COLO829 (cell line): ENCODE results near the gene IQCC.

Source experiments
- DNase-seq: peaks from one replicate; pipeline ENCODE4 v3.0.0; 2012; ENCODE audit warnings: low spot score

IQCC gene

DNA sequence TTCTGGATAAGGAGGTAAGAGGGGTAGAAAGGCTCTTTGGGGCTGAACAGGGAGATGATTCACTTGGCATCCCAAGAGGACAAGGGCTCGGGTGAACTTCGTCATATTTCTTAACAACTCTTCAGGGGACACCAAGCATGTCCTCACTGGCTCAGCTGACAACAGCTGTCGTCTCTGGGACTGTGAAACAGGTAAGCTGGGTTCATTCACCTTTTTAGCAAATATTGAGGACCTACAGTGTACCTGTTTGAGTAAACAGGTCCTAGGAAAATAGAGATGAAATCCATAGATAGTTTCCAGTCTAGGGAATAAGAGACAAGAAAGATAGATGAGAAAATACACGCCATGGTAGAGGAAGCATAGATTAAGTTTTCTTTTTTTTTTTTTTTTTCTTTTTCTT is 18.8 kb downstream of the IQCC start:
- no peak for DNase-seq

DNA sequence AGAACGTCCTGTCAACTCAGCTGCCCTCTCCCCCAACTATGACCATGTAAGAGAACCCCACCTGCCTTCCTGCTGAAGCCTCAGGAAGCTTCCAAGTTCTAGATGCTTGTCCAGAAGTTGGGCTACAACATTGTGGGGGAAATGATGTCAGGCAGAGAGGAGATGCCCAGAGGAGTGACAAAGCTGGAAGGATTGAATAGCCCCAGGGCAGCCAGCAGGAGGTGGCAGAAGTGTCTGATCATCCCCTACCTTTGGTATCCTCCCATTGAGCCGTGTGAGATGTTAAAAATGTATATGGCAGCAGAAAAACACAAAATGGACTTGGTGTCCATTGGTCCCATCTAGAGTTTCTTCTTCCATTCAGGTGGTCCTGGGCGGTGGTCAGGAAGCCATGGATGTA is 23.3 kb downstream of the IQCC start:
- DNase-seq, result no peak

DNA sequence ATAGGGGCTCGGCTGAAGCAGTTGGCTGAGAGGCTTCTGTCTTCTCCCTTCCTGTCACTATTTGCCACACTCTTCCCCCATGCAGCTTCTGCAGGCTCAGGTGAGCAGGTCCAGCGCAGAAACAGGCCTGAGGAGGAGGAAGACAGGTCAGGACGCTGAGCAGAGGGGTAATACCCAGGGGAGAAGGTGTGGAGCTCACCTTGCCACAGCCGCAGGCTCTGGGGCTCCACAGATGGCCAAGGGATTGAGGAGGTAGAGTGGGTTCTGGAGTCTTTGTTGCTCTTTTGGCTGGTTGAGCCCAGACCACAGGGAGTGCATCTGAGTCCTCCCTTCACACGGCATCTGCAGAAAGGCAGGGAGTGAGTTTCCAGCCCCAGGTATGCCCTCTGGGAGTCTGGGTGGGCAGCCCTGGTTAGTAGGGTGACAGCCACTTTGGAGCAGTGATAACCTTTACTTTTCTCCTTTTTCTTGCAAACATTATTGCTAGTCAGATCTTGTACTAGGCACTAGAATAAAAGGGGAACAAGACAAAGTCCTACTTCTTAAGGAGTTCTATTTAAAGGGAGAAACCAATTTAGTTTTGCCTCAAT is 26.5 kb downstream of the IQCC start:
- no peak for DNase-seq

DNA sequence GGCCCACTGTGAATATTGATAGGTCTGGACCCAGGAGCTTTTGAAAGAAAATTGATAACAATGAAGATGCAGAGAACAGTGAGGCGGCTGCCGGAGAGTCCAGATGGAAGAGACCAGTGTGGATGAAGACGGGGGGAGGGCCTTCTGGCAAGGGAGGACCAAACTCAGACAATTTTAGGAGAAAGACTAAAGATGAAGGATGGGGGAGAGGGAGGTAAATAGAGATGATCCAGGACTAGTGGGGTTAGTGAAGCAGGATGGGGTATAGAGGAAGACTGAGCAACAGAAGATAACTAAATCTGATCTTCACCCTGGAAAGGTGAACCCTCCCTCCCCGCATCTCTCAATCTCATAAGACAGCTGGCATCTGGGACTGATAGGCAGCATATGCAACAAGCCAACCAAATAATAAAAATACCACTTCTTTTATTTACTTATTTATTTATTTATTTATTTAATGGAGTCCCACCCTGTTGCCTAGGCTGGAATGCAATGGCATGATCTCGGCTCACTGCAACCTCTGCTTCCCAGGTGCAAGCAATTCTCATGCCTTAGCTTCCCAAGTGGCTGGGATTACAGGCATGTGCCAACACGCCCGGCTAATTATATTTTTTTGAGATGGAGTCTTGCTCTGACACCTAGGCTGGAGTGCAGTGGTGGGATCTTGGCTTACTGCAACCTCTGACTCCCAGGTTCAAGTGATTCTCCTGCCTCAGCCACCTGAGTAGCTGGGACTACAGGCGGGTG is 27.3 kb downstream of the IQCC start:
- DNase-seq, result no peak

DNA sequence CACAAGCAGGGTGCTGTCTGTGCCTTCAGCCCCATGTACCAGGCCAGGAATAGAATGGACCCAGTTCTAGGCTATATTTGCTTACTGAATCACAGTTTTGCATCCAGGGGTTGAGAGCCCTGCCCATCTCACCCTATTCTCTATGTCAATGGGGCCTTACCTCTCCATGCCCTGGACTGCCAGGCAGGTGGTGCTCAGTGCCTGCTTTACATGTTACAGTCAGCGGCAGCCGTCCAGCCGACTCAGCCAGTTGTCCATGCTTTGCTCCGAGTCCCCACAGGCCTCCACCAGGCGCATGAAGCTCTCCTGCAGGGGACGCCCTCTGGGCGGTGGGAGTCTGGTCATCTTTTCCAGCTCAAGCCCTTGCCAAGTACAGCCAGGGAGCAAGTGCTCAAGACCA is 29.3 kb downstream of the IQCC start:
- DNase-seq, result no peak

DNA sequence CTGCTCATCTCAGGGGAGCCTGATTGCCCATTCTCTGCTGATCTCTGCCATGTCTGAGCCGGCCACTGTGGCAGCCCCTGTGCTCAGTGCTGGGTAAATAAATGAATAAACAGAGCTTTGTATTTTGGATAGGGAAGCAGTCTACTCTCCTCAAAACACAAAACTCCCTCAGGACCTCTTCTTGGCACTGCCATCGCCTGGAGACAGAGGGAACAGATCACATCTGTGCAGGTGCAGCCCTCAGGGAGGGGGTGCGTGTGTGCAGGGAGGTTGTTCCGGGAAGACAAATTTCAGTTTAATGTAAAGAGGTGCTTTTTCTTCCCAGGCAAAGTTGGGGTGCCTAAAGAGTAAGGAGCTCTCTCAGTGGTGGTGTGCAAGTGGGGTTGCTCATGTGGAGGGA is 33.9 kb downstream of the IQCC start:
- no peak for DNase-seq

DNA sequence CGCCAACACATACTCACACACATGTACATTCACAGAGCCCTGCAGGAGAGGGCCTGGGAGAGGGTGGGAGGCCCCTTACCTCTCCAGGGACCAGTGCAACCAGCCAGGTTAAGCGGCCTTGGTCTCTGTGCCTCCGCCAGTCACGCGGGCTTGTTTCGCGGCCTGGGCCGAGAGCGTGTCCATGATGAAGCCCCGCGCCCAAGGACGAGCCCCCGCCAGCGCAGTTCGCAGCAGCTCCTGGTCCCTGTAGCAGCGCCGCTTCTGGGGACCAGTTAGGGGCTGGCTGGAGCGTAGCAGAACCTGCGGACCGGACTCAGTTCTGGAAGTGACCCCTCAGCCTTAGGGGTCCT is 34.3 kb downstream of the IQCC start:
- DNase-seq, result no peak

DNA sequence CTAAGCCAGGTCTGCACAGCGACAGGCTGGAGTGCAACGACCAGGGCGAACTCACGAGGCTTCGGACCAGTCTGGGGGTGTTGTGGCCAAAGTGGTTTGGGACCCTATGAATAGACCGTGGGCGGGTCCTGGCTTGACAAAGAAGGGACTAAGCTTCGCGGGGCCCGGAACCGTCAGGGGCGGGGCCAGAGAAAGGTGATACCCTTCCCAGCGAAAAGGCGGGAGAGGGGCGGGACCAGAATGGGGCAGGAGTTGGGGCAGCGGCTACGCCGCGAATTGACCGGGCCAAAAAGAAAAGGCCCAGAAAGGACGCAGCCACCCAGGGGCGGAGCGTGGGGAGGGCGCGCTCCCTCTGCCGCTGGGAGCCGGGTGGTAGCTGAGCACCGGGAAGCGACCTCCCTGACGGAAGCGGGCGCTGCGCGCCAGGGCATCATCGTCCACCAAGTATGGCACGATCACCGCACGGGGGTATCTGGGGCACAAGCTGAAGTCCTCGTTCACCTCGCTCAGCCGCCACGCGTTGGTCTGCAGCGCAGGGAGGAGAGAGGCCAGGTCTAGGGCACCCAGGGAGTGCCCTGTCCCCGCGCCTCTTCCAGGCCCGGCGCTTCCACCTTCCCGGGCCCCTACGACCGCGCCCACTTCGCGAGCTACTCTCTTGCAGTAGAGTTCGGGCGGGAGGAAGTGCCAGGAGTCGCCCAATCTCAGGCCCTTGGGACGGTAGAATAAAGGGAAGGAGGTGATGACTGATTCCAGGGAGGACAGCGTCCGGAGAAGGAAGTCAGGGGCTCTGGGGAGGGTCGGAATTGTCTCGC is 34.9 kb downstream of the IQCC start:
- no peak for DNase-seq

DNA sequence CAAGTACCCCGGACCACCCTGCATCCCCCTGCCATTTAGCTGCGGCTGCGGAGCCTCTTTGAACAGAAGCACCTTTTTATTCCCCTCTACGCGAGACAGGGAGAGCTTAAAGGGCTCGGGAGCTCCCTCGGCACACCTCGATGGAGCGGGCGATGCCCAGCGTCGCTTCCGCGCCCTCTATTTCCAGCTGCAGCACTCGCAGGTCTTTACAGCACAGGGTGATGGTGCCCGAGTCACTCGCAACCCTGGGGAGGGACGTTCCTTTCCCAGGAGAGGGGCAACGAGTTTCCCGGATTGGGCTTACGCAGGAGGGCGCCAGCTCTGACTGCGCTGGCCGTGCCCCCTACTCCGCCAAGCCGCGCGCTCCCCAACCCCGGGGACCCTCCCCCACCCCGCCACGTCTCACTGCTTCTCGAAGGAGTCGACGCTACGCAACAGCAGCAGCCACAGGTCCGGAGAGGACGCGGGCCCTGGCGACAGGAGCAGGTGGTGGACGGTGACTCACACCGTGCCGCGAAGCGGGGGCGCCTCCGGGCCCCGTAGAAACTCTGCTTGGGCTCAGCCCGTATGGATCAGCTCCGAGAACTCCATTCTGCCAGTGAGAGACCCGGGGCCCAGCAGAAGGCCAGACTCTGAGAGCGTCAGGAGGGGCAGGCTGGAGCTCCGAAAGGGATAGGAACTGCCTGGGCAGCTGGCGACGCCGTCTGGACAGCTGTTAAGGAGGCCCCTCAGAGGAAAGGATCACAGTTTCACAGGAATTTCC is 35.7 kb downstream of the IQCC start:
- DNase-seq, result no peak

DNA sequence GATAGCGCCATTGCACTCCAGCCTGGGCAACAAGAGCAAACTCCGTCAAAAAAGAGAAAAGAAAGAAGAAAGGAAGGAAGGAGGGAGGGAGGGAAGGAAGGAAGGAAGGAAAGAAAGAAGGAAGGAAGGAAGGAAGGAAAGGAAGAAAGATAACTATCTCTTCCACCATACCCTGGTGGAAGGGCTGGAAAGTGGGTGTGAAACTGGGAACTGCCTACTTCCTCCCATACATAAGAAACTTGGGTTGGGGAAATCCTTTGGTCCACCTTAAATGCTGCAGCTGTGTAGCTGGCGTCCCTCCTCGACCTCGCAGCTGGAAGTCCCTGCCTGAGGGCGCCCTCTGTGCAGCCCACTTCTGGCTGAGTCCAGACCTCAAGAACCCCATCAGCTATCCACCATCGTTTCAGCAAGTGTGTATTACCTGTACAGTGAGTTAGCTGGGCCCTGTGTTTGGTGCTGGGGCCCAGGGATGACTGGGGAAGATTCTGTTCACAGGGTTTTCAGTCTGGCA is 36.9 kb downstream of the IQCC start:
- no peak for DNase-seq

DNA sequence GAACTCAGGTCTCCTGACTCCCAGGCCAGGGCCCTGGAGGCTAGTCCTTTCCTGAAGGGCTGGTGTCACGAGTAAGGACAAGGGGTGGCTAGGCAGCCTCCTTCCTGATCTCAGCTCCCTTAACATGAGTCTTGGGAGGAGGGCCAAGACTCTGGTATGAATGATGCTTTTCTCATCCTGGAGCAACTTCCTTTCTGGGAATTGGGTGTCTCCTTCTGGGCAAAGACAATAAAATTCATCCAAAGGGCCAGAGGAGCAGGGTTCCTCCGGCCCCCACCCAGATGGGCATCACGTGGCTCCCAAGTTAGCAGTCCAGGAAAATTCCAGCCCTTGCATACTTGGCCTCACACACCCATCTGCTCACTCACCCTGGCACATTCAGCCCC is 41.4 kb downstream of the IQCC start, which contains the start of gene FAM167B:
Gene FAM167B, plus strand, starts transcription at position 335 of the 386 bp plus-strand sequence. CDS start 200 bp downstream, outside the sequence.
- DNase-seq, result peak; percentile 76

DNA sequence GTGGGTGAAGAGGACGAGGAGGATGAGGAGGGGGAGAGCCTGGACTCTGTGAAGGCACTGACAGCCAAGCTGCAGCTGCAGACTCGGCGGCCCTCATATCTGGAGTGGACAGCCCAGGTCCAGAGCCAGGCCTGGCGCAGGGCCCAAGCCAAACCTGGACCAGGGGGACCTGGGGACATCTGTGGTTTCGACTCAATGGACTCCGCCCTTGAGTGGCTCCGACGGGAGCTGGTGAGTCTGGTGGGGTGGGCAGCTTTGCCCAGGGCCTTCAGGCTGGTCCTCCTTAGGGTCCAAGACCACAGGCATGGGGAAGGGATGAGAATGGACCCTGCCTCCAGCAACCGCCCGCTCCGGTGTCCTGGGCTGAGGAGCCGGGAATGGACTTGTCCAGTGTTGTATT is 42.0 kb downstream of the IQCC start:
- DNase-seq, result no peak

DNA sequence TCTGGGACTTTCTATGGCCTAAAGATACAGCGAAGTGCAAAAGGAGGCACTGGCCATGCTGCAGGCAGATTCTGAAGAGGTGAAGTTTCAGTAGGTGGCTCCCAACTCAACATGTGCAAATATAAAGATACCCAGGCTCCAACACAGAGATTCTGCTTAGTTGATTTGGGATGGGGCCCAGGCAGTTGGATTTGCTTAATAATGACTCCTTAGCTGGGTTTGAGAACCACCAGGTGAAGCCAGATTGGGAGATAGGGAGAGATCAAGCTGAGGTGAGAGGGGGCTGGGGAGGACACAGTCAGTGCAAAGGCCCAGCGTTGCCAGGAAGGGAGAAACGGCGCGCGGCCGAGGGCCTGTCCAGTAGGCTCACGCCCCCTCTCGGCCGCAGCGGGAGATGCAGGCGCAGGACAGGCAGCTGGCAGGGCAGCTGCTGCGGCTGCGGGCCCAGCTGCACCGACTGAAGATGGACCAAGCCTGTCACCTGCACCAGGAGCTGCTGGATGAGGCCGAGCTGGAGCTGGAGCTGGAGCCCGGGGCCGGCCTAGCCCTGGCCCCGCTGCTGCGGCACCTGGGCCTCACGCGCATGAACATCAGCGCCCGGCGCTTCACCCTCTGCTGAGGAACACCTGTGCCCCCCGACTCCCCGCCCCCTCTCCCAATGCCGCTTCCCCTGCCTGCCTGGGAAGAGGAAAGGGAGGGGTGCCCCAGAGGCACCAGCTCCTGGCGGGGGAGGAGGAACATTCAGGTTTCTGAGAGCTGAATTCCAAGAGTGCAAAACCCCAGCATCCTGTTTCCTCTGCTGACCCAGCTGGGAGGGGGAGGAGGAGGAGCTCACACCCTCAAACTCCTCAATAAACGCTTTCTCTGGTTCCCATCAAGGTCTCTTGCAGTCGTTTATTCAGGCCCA is 42.8 kb downstream of the IQCC start:
- DNase-seq, result peak; percentile 64

DNA sequence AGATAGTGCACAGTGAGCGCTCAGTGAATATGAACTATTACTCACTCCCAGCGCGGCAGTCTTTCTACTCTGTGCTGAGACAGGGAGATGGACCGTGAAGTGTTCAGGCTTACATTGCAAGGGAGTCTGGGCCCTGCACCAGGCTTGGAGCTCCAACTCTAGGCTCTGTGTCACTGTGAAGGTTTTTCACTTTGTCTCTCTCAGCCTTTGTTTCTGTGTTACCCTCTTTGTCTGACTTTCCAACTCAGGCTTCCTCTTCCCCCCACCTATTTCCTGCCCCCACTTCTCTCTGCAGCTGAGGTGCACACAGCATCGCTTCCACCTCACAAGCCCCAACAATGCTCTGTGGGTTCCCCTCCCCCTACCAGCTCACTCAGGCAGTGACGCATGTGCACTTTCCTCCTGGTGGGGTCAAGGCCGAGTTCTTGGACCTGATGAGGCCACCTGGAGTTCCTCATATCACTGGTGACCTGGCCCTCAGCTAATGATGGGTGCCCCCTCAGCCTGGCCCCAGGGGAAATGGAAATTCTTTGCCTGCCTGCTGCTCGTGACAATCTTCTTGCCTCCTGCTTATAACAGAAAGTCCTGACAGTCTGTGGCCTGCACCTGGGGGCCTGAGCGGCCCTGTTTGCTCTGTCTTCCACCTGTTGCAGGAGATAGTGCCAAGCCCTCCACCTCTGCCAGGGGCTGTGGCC is 44.5 kb downstream of the IQCC start:
- DNase-seq, result no peak

DNA sequence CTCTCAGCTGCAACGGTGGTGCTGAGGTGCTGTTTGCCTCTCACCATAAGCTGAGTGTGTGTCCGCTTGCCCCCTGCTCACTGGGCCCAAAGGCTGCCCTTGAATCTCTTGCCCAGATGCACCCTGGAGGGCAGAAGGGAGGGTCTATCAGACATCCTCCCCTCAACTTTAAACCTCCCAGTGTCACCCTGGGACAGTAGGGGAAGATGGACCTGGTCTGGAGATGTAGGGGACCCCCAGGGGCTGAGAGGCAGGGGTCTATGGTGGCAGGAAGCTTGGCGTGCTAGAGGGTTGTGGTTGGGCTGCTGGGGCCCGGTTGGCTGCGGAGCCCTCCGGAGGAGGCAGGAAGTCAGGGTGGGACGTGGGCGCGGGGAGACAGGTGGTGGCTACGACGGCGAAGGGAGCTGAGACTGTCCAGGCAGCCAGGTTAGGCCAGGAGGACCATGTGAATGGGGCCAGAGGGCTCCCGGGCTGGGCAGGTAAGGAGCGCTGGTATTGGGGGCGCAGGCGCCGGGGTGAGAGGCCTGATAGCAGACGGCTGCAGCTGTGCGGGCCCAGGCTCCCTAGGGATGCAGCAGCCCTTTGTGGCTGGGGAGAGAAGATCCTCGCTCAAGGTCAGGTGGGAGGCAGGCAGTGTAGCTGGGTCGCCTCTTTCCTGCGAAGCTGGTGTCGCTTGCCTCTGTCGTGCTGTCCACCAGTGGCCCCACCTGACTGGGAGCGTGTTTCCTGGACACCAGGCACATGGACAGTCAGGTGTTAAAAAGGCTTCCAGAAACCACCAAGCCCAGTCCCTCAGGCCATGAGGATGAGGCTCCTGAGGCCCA is 45.6 kb downstream of the IQCC start, which contains the start of gene LCK:
Gene LCK, plus strand, starts transcription at position 373 of the 824 bp plus-strand sequence. CDS start 23,065 bp downstream, outside the sequence.
- DNase-seq, result no peak

DNA sequence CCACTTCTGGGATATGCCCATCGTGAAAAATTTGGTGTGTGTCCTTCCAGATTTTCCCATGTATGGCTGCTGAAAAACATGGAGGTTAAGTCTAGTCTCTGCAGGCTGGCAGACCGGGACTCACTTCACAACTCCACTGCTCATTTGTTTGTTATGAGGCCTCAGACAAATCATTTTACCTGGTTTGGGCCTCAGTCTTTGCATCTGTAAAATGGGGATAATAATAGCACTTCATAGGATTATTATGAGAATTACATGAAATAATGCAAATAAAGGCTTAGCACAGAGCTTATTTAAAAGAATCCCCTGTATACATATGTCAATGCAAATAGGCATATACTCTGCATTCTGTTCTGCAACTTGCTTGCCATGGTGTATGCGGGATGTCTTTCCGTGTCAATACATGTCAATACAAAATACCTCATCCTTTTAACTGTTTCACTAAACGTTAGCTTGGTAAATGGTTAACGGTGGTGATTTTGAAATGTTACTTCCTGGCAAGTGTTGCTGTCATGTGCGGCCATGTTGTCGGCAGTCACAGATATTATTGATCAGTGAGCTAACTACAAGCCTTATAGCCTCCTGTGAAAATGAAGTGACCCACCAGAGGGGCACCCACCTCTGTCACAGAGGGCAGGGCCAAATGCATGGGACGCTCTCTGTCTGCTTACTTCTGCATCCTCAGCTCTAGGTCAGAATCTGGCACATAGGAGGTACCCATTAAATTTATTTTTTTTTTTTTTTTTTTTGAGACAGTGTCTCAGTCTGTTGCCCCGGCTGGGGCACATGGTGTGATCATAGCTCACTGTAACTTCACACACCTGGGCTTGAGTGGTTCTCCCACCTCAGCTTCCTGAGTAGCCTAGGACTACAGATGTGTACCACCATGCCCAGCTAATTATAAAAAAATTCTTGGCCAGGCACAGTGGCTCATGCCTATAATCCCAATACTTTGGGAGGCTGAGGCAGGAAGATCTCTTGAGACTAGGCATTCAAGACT is 49.9 kb downstream of the IQCC start:
- DNase-seq, result no peak

DNA sequence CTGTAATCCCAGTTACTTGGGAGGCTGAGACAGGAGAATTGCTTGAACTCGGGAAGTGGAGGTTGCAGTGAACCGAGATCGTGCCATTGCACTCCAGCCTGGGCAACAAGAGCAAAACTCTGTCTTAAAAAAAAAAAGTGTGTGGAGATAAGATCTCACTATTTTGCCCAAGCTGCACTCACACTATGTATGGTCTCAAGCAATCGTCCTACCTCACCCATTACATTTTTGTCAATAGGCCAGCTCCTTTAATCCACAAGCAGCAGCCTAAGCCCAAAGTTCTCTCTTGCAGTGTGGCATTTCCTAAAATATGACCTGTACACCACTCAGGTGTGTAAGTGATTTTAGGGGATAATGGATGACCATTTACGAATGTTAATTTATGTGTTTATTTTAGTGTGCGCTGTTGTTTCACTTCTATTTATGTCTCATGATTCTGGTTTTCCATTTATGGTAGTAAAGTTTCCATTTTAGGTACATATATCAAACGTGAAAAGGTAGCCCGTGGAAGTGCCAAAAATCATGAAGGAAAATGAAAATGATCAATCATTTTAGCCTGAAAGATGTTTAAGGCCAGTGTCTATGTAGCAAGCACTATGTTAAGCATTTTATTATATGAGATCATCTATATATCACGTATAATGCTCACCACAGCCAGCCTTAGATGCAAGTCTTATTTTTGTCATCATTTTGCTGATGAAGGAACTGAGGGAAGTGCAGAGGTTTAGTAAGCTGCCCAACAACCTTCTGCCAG is 51.2 kb downstream of the IQCC start:
- DNase-seq, result no peak

DNA sequence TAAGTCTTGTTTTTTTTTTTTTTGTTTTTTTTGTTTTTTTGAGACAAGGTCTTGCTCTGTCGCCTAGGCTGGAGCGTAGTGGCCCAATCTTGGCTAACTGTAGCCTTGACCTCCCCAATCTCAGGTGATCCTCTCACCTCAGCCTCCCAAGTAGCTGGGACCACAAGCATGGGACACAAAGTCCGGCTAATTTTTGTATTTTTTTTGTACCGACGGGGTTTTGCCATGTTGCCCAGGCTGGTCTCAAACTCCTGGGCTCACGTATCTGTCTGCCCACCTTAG is 51.7 kb downstream of the IQCC start:
- DNase-seq, result no peak
